ENCODE results near the gene GRM8. TPM values are rescaled to one million over a fixed set of nuclear protein-coding genes. Genes with fewer than 3 reads are reported as not detected.

Gene GRM8
- total RNA-seq, 2 experiments from 2014 or later, result not detected

- no peak overlapping the region for H3K27ac Mint-ChIP-seq
- H3K36me3 Mint-ChIP-seq (ENCODE audit: low read depth), result no peaks in the 10 kb centered on the region
- H3K4me3 Mint-ChIP-seq, result no peak overlapping the region
- H3K4me1 Mint-ChIP-seq, result no peaks in the 10 kb centered on the region
- no peaks in the 10 kb centered on the region for H3K9me3 Mint-ChIP-seq
- H3K27me3 Mint-ChIP-seq, result no peaks in the 10 kb centered on the region
- CTCF ChIA-PET, result no interaction called here
- DNase-seq, result no peak
- POLR2A ChIA-PET, result no interaction called here
These were observed 647.2 kb downstream of the GRM8 start for GRCh38 chr7:126605553-126605952.

DNA sequence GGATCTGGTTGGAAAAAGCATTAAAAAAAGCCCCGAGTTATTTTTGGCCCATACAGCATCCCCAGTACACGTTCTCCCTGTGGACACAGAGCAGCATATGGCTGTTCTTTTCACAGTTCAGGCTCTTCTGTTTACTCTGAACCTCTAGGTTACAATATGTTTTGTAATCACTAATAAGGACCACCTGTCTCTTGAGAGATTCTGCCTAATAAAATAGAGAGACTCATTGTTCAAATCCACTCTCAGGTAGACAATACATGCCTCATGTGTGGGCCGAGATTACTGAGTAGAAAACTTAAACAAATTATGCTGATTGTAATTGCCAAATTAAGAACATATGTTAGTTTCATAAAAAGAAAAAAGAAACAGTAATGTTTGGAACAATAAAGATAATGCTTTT, 647.7 kb downstream of the GRM8 start:
- H3K36me3 Mint-ChIP-seq (ENCODE audit: low read depth), result no peaks in the 10 kb centered on the region
- CTCF ChIA-PET, result no interaction called here
- H3K4me3 Mint-ChIP-seq, result no peak overlapping the region
- no peaks in the 10 kb centered on the region for H3K9me3 Mint-ChIP-seq
- H3K4me1 Mint-ChIP-seq, result no peaks in the 10 kb centered on the region
- no peak for DNase-seq
- no peak overlapping the region for H3K27ac Mint-ChIP-seq
- POLR2A ChIA-PET, result no interaction called here
- no peaks in the 10 kb centered on the region for H3K27me3 Mint-ChIP-seq

- H3K4me1 Mint-ChIP-seq, result no peaks in the 10 kb centered on the region
- H3K9me3 Mint-ChIP-seq, result peaks cover 2% of the 10 kb centered on the region
- CTCF ChIA-PET, result no interaction called here
- no peak overlapping the region for H3K4me3 Mint-ChIP-seq
- H3K36me3 Mint-ChIP-seq (ENCODE audit: low read depth), result no peaks in the 10 kb centered on the region
- H3K27me3 Mint-ChIP-seq, result no peaks in the 10 kb centered on the region
- no peak for DNase-seq
- POLR2A ChIA-PET, result no interaction called here
- no peak overlapping the region for H3K27ac Mint-ChIP-seq
These were observed 663.6 kb downstream of the GRM8 start for GRCh38 chr7:126589068-126589684.

GRCh38 chr7:126578338-126578737, 674.4 kb downstream of the GRM8 start:
- Mint-ChIP-seq H3K4me1 (no peaks in the 10 kb centered on the region), H3K36me3 (ENCODE audit: low read depth) (no peaks in the 10 kb centered on the region), H3K9me3 (no peaks in the 10 kb centered on the region), H3K27me3 (no peaks in the 10 kb centered on the region), H3K4me3 (no peak overlapping the region), H3K27ac (no peak overlapping the region)
- CTCF ChIA-PET, result no interaction called here
- POLR2A ChIA-PET, result no interaction called here
- no peak for DNase-seq

- CTCF ChIA-PET, result no interaction called here
- Mint-ChIP-seq H3K9me3 (no peaks in the 10 kb centered on the region), H3K27ac (no peak overlapping the region), H3K4me3 (no peak overlapping the region), H3K27me3 (no peaks in the 10 kb centered on the region), H3K36me3 (ENCODE audit: low read depth) (no peaks in the 10 kb centered on the region), H3K4me1 (no peaks in the 10 kb centered on the region)
- DNase-seq, result no peak
- POLR2A ChIA-PET, result no interaction called here
These were observed 678.2 kb downstream of the GRM8 start for GRCh38 chr7:126574276-126575250.

DNA sequence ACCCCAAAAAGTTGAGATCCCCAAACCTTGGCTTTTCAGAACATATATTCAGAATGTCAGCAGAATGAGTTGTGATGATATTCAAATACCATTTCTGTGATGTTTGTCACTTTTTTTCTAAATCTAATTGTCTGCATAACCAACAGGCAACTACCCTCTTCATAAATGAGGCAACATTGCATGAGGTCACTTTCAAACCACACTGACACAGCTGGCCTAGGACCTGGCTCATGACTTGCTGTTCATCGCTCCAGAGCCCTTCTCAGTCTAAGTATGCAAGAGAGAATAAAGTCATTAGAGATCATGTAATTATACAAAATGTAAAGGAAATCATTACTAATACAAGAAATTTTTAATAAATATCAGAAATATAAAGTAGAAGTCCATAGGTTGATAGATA, 681.9 kb downstream of the GRM8 start:
- H3K36me3 Mint-ChIP-seq (ENCODE audit: low read depth), result no peaks in the 10 kb centered on the region
- ChIA-PET CTCF (no interaction called here), POLR2A (no interaction called here)
- DNase-seq, result no peak
- H3K4me1 Mint-ChIP-seq, result no peaks in the 10 kb centered on the region
- no peak overlapping the region for H3K27ac Mint-ChIP-seq
- no peaks in the 10 kb centered on the region for H3K27me3 Mint-ChIP-seq
- no peaks in the 10 kb centered on the region for H3K9me3 Mint-ChIP-seq
- no peak overlapping the region for H3K4me3 Mint-ChIP-seq

DNA sequence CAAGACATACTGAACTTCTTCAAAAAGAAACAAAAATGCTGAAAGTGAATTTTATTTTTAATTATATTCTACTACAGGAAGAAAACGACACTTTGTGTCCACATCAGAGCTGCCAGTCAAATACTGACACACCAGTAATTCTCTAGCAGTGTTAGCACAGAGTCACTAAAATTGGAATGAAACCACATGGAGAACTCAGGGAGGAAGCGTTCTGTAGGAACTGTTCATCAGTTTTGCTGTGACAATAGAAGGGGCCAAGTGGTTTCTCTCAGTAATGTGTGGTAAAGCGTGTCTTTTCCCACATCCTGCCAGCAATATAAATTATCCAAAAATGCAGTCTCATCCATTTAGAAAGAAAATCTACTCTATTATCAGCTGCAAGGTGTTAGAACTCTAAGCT, 683.3 kb downstream of the GRM8 start:
- Mint-ChIP-seq H3K27ac (no peak overlapping the region), H3K4me3 (no peak overlapping the region), H3K27me3 (no peaks in the 10 kb centered on the region), H3K9me3 (no peaks in the 10 kb centered on the region), H3K4me1 (no peaks in the 10 kb centered on the region), H3K36me3 (ENCODE audit: low read depth) (no peaks in the 10 kb centered on the region)
- CTCF ChIA-PET, result no interaction called here
- POLR2A ChIA-PET, result no interaction called here
- DNase-seq, result no peak

DNA sequence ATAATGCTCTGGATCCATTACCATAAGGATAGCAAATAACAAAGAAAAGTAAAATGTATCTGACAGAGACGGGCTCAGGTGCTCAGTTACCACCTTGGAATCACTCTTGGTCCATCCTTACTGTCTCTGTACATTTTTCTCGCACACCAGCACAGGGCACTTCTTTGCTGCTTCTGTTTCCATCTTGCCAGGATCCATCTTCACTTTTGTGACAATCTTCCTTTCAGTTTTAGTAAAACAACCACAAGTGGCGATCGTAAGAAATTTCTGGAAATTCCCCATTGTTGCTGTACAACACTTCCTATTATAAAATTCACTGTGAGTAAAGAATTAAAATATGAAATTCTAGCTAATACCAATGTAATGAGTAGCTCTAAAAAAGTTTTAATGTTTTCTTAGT, 695.5 kb downstream of the GRM8 start:
- no peak for DNase-seq
- Mint-ChIP-seq H3K36me3 (ENCODE audit: low read depth) (no peaks in the 10 kb centered on the region), H3K4me3 (no peak overlapping the region), H3K4me1 (no peaks in the 10 kb centered on the region), H3K27ac (no peak overlapping the region), H3K27me3 (no peaks in the 10 kb centered on the region), H3K9me3 (no peaks in the 10 kb centered on the region)
- CTCF ChIA-PET, result no interaction called here
- POLR2A ChIA-PET, result no interaction called here

- POLR2A ChIA-PET, result no interaction called here
- H3K27ac Mint-ChIP-seq, result no peak overlapping the region
- no peaks in the 10 kb centered on the region for H3K9me3 Mint-ChIP-seq
- no peak overlapping the region for H3K4me3 Mint-ChIP-seq
- no peaks in the 10 kb centered on the region for H3K4me1 Mint-ChIP-seq
- CTCF ChIA-PET, result no interaction called here
- DNase-seq, result no peak
- no peaks in the 10 kb centered on the region for H3K36me3 Mint-ChIP-seq (ENCODE audit: low read depth)
- no peaks in the 10 kb centered on the region for H3K27me3 Mint-ChIP-seq
These were observed 711.3 kb downstream of the GRM8 start for GRCh38 chr7:126541406-126541805.

GRCh38 chr7:126535176-126535575, 717.6 kb downstream of the GRM8 start:
- CTCF ChIA-PET, result interaction anchor here (0.6 kb wide), 1 partner anchor 1793 kb away, joined by 4 read pairs; no protein-coding TSS in a partner anchor
- no peak for DNase-seq
- no peaks in the 10 kb centered on the region for H3K4me1 Mint-ChIP-seq
- H3K4me3 Mint-ChIP-seq, result no peak overlapping the region
- no peaks in the 10 kb centered on the region for H3K36me3 Mint-ChIP-seq (ENCODE audit: low read depth)
- H3K9me3 Mint-ChIP-seq, result no peaks in the 10 kb centered on the region
- no peak overlapping the region for H3K27ac Mint-ChIP-seq
- POLR2A ChIA-PET, result no interaction called here
- no peaks in the 10 kb centered on the region for H3K27me3 Mint-ChIP-seq

GRCh38 chr7:126533715-126534114, 719.0 kb downstream of the GRM8 start:
- Mint-ChIP-seq H3K36me3 (ENCODE audit: low read depth) (no peaks in the 10 kb centered on the region), H3K9me3 (no peaks in the 10 kb centered on the region), H3K4me1 (no peaks in the 10 kb centered on the region), H3K4me3 (no peak overlapping the region), H3K27ac (no peak overlapping the region), H3K27me3 (no peaks in the 10 kb centered on the region)
- no peak for DNase-seq
- CTCF ChIA-PET, result no interaction called here
- POLR2A ChIA-PET, result no interaction called here

DNA sequence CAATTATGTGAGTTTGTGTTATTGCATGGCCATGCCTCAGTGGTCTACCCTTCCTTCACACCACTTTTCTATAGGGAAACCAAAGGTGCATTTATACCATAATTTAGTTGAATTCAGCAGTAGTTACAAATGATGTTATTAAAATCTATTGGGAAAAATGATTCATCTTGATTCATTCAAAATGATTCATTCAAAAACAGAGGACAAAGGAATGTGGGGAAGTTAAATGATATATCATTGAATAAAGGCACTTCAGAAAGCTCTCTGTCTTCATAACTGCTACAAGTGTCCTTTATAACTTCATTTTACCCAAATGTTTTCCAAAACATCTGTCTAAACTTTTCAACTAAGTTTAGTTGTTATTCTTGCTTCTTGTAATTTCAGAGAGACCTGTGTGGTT, 722.9 kb downstream of the GRM8 start:
- DNase-seq, result no peak
- Mint-ChIP-seq H3K27ac (no peak overlapping the region), H3K36me3 (ENCODE audit: low read depth) (no peaks in the 10 kb centered on the region), H3K27me3 (no peaks in the 10 kb centered on the region), H3K9me3 (peaks cover 3% of the 10 kb centered on the region), H3K4me1 (no peaks in the 10 kb centered on the region), H3K4me3 (no peak overlapping the region)
- ChIA-PET POLR2A (no interaction called here), CTCF (no interaction called here)

DNA sequence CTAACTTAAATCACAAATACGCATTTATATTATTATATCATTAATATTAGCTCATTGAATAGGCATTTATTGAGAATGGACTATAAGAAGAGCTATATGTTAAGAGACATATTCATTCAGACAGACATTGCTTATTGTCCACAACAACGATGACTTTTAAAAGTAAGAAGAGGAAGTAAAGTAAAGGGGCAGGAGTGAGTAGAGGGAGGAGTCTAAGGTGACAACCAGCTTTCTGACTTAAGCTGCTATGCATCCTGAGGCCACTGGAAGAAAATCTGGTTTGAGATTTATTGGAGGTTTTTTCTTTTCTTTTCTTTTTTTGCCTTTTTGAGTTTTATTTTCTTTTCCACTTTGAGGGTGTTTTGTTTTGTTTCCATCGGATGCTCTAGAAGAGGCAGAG, 723.5 kb downstream of the GRM8 start:
- no peak for DNase-seq
- Mint-ChIP-seq H3K4me1 (no peaks in the 10 kb centered on the region), H3K27me3 (no peaks in the 10 kb centered on the region), H3K9me3 (peaks cover 3% of the 10 kb centered on the region), H3K27ac (no peak overlapping the region), H3K4me3 (no peak overlapping the region), H3K36me3 (ENCODE audit: low read depth) (no peaks in the 10 kb centered on the region)
- POLR2A ChIA-PET, result no interaction called here
- CTCF ChIA-PET, result no interaction called here

DNA sequence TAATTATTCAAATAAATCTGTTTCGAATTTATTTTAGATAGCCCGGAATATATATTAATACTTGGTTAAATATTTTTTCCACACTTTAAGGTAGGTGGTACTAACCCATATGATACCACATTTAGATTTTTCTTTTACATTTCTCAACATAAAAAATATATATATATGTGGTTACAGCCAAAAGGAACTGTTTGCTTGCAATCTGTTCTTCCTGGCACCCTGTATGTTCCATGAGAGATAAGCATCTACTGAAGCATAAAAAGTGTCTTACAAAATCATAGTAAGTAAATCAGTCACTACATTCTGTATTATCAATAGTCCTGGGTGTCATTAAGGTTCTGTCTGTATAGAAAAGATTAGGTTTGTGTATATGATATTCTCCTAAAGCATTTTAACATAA, 726.8 kb downstream of the GRM8 start:
- DNase-seq, result no peak
- no peak overlapping the region for H3K27ac Mint-ChIP-seq
- CTCF ChIA-PET, result no interaction called here
- no peaks in the 10 kb centered on the region for H3K4me1 Mint-ChIP-seq
- H3K36me3 Mint-ChIP-seq (ENCODE audit: low read depth), result no peaks in the 10 kb centered on the region
- POLR2A ChIA-PET, result no interaction called here
- no peaks in the 10 kb centered on the region for H3K27me3 Mint-ChIP-seq
- no peak overlapping the region for H3K4me3 Mint-ChIP-seq
- peaks cover 3% of the 10 kb centered on the region for H3K9me3 Mint-ChIP-seq

Data from activated CD4-positive, alpha-beta T cell treated with anti-CD3 and anti-CD28 coated beads, Interleukin-2, amount 10 ng/mL, durations not matched to agents 7 days and 5 days (primary cell).